Keratinocyte (primary cell): ENCODE results near the gene PHLDA3.

Experiments used
- CTCF ChIP-seq, 3 experiments: IDR thresholded peaks in 1 of 3; conservative IDR thresholded peaks in 1 of 3; optimal IDR thresholded peaks in 1 of 3; 2 replicates in 2 of 3; 3 replicates in 1 of 3; pipeline versions ENCODE3 to v1.5.1; 2011; ENCODE audit warnings: low read length in 3 of 3, mild to moderate bottlenecking in 3 of 3, moderate library complexity in 2 of 3, control low read depth in 1 of 3, inconsistent platforms in 1 of 3; ENCODE audit not compliant: insufficient read depth in 2 of 3; ENCODE audit errors: extremely low read depth in 1 of 3
- EZH2 ChIP-seq: IDR thresholded peaks from one replicate; pipeline ENCODE4 v1.6.1; 2012; ENCODE audit warnings: inconsistent platforms, mild to moderate bottlenecking, low read length, moderate library complexity

- no peak for TF ChIP-seq EZH2
- no peak for TF ChIP-seq CTCF (optimal IDR thresholded peaks at IDR 0.05 in 1 of 3, IDR thresholded peaks at IDR 0.05 in 1 of 3, conservative IDR thresholded peaks at IDR 0.05 in 1 of 3; ENCODE audit: extremely low read depth in 1 of 3, insufficient read depth in 2 of 3, low read length in 3 of 3)
Measured at GRCh38 chr1:201504799-201505502, 36.0 kb upstream of the PHLDA3 start.
